GM19099 (cell line): ENCODE results near the gene PPOX.

Experiments
- POLR2A ChIP-seq: IDR thresholded peaks from 3 replicates; pipeline ENCODE4 v1.6.1; 2011; ENCODE audit warnings: low read depth; ENCODE audit not compliant: insufficient read length; ENCODE audit errors: extremely low read depth

The PPOX gene

DNA sequence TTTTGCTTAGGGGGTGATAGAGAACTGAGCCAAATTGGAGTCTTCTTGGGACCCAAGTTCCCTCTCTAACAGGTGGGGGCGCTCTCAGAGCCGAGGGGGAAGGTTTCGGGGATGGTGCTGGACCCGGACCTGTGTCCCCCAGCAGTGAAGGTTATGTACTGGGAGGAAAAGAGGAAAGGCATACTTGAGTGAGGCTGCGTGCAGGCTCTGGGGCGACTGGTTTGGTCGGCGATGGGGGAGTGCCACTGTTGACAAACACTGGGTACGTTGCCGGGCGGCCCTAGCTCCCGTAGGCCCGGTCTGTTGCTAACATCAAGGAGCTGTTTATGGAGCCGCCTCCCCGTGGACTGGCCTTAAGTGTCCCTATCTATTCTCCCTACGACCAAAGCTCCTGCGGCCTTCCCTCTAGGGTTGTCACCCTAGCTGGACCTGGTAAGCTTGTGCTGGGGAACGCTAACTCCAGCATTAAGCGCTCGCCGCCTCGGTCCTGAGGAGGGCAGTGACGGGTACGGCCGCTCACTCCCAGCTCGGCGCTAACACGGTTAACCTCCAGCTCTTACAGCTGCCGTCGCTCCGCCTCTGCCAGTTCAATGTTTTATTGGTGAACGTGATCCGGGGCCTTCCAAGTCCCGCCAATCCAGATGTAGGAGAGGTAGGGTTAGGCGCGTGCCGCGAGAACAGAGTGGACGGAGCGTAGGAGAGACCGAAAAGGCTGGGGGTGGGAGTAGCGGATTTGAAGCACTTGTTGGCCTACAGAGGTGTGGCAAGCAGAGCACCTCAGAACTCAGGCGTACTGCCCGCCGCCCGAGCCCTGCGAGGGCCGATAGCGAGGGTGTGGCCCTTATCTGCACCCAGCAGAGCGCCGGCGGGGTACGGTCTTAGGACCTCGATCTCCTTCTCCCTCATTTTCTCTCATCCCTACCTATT is at the start of gene PPOX:
TSS of gene PPOX (plus strand) at position 685 of the 927 bp plus-strand sequence. CDS start 422 bp downstream, outside the sequence.
- peak; percentile 87 for TF ChIP-seq POLR2A

DNA sequence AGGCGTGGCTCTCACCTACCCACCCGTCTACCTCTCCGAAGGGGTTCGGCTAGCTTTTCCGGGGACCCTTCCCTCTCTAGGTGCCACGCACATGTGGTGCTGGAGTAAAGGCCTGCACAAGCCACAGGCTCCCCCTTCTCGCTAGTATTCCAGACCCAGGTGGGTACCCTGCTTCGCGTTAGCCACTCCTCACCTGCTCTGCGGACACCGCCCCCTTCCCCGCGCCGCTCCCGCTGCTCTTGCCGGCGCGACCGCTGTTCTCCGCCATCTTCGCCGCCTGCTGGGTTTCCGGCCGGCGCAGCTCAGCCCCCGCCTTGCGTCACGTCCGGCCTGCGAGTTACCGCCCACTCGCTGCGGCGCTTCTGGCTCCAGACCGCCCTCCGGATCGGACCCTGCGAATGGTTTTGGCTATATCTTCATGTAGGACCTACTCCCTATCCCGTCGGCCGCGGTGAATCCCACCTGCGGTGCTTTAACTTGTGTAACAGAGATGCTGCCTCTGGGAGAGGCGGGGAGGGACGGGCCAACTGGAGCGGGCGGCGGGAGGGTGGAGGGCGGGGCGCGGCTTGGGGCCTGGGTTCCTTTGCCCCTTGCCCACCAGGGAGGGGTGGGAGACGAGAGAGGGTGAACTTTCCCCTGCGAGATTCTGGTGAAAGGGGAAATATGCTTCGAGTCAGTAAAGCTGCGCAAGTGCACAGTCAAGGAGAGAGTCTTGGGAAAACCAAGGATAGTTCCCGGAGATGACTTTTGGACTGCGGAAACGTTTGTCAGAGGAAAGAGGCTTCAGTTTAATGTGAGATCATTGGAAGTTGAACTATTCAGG is 48.3 kb upstream of the PPOX start, which contains the start of the genes NIT1 and PFDN2:
TSS of gene NIT1 (plus strand) at position 347 of the 823 bp plus-strand sequence. CDS start at position 419, 72 bp downstream.
TSS of gene PFDN2 (minus strand) at position 279 of the 823 bp plus-strand sequence. CDS start at position 268, 11 bp downstream.
- TF ChIP-seq POLR2A, result peak; percentile 93

DNA sequence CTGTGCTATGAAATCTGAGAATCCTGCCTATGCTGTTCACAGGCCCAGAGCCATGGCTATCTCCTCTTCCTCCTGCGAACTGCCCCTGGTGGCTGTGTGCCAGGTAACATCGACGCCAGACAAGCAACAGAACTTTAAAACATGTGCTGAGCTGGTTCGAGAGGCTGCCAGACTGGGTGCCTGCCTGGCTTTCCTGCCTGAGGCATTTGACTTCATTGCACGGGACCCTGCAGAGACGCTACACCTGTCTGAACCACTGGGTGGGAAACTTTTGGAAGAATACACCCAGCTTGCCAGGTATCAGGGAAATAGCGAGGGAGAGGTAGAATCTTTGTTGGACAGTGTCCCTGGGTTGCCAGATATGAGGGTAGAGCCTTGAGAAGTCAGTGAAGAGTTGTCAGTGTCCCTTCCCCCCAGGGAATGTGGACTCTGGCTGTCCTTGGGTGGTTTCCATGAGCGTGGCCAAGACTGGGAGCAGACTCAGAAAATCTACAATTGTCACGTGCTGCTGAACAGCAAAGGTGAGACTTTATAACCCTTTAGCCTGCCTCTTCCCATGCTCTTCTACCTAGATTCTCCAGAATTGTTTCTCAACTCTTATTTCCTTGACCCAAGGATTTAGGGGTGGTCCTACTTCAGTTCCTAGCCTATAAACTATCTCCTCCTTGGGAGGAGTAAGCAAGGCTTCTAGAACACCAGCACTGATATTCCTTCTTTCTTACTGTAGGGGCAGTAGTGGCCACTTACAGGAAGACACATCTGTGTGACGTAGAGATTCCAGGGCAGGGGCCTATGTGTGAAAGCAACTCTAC is 46.9 kb upstream of the PPOX start:
- TF ChIP-seq POLR2A, result no peak

DNA sequence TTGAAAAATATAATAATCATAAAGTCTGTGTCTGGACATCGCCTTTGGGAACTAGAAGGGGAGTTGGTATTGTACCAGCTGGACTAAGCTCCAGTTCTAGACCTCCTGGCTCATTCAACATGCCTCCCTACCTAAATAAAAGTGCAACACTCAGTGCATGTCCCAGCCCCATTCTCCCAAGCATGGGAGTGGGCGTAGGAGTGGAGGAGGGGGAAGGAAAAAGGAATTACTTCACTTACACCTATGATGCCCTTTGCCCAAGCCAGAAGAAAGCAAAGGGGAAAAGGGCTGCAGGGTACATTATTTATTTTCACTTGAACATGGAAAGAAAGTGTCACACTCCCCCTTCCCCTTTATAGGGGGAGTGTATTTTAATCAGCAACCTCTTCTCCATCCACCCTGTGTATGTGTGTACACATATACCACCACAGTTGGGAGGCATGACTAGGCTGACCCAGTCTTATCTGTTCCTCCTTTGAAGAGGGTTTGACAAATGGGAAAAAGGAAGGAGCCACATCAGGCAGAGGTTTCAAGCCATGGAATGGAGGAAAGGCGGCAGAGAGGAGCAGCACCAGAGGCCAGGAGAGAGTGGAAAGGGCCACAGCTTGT is 45.1 kb upstream of the PPOX start:
- TF ChIP-seq POLR2A, result no peak

DNA sequence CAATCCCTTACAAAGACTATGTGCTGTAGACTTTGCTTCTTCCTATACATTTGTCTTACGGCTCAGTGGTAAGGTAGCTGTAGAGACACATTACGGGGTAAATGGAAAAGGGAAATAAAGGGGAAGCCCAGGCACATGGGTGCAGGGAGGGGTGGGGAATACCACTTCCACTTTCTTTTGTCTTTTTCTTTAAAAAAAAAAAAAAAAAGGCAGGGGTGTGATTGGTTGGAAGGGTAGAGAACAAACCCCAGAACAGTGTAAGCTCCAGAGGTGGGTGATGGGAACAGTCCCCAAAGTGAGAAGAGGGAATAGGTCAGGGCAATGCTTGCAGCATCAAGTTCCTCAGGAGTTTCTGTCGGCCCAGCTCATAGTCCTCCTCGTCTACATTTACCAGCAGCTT is 44.4 kb upstream of the PPOX start:
- TF ChIP-seq POLR2A, result no peak

DNA sequence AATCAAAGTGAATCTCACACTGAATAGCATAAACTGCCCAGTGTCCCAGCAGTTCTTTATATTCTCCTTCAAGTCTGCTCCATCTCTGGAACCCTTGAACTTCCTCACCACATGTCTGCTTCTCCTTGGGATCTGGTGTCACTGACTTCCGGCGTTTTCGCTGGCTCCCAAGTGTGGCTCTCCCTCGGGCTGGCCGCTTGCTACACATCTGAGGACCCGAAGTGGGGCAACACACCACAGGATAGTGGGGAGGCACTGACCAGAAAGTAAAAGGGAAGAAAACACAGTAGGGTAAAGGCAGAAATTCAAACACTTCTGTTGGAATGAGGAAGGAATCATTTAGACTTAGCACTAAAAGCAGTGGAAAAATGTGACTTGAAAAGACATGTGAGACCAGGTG is 43.3 kb upstream of the PPOX start:
- TF ChIP-seq POLR2A, result no peak

DNA sequence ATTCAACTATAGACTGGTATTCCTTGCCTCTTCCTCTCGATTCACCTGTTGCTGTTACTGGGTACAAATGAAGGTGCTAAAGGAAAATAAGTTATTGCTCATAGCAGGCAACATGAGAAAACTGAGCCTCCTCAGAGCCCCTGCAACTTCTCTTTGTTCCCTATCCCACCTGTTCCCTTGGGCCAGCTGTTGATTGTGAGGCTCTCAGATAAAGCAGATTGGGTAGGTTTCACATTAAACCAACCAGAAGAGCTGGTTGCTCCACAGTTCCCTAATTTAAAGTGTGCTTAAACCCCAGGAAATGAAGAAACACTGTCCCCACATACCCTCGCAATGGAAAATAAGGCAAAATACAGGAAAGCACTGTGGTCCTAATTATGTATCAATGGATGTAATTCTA is 38.6 kb upstream of the PPOX start:
- no peak for TF ChIP-seq POLR2A

DNA sequence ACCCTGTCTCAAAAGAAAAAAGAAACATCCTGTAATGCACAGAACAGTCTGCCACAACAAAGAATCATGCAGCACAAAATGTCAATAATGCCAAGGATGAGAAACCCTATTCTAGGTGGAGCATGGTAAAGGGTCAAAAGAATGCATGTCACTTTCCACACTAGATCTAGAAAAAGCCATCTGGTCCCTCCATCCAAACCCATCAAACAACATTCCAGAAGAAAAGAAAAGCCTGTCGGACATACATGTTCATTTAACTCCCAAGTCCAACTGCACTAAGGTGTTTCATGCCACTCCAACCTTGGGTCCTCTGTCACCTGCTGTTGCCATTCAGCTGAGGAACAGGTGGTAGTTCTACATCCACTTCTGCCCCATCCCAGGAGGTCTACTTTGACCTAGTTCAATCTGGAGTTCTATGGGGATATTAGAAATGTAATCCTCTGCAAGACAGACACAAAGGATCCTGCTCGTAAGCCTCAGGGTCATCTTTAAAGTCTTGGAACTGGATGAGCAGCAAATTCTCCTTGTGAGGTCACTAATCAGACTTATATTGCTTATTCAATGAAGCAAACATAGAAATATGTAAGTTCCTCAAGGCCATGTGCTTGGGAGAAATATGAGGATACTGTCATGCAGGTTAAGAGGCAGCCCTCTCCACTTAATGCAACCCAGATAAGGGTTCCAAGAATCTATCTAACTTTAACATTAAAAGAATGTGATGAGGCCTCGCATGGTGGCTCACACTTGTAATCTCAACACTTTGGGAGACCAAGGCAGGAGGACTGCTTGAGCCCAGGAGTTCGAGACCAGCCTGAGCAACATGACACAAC is 37.4 kb upstream of the PPOX start:
- TF ChIP-seq POLR2A, result no peak

DNA sequence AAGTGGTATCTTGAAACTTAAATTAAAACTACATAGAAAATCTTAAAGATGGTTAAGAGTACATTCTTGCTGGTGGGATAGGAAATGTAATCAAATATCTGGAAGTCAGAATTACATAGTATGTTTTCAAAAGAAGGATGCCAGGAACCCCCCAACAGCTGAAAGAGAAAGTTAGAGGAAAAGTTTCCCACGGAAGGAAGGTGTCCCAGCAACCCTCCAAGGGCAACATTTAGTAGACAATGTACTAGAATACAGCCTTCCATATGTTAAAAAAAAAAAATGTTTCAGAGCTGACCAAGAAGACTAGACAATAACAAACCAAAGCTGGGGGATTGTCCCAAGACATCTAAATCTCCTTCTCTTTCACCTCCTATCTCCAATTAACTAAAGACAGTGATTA is 36.0 kb upstream of the PPOX start:
- TF ChIP-seq POLR2A, result no peak

DNA sequence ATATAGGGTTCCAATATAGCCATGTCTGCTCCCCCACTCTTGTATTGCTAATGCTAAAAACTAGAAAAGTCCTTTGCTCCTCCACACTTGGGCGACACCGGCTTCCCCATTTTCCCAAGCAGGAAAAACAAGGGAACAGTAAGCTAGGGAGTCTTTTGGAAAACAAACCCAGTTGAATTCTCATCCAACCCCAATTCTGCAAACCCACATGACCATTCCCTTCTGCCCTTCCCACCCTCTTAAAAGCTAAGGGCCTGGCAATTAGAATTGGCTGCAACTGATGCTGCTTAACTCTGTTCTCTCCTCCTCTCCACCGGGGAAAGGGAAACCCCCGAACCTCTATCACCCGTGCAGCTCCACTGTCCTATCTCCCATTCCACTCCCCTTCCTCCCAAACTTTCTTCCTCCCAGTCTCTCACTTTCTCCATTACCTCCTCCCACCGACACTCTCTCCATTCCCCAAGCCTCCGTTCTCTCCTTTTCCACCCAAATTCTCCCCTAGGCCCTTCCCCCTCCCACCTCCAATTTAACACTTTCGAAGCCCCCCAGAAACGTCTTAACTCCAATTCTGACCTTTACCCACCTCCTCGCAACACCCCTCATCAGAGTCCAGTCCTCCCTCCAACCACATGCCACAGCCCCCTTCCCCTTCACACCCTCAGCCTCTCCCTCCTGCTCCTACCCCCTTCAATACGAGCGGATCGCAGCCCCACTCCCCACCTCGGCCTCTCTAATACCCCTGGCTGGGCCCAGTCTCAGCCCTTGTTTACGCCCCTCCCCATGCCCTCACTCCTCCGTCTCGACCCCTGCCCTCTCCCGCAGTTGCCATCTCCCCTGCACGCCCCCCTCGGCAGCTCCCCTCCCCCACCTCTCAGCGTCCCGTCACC is 34.5 kb upstream of the PPOX start:
- no peak for TF ChIP-seq POLR2A

DNA sequence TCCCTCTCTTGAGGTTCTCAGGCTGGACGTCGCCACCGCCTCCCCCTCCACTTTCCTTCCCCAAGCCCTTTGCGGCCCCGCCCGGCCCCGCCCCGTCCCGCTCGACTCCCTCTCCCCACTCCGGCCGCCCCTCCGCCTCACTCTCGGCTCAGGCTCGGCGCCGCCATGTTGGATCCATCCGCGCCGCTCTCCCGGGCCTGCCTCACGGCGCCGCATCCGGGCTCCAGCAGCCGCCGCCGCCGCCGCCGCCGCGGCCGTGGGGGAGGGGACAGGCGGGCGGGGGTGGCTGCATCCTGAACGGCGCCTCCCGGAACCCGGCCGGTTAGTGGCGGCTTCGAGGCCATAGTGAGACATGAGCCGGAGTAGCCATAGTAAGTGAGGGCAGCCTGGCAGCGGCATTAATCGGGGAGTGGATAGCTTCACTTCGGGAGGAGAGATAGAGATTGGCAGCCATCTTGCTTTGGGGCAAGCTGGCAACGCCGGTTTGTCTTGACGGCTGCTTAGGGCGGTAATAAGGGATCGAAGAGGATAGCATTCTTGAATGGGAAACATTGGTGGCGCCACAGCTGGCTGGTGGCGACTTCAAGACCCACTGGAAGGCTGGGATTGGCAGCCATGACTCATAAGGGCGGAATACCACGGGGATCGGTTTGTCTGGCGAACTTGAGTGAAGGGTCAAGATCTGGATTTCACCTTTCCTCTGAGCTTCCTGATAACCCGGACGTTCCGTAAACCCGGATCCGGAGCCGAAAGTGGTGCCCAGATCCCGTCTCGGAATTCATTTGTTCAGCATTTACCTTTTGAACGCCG is 33.6 kb upstream of the PPOX start, which contains the start of gene DEDD:
TSS of gene DEDD (minus strand) at position 258 of the 810 bp plus-strand sequence. CDS start 8,205 bp downstream, outside the sequence.
- TF ChIP-seq POLR2A, result peak; percentile 47
